Fibroblast of skin of right biceps (primary cell): ENCODE results near the gene CCDC63.

Experiments used
- DNase-seq: peaks from one replicate; pipeline ENCODE4 v3.0.0-alpha.2; 2013

The CCDC63 gene

DNA sequence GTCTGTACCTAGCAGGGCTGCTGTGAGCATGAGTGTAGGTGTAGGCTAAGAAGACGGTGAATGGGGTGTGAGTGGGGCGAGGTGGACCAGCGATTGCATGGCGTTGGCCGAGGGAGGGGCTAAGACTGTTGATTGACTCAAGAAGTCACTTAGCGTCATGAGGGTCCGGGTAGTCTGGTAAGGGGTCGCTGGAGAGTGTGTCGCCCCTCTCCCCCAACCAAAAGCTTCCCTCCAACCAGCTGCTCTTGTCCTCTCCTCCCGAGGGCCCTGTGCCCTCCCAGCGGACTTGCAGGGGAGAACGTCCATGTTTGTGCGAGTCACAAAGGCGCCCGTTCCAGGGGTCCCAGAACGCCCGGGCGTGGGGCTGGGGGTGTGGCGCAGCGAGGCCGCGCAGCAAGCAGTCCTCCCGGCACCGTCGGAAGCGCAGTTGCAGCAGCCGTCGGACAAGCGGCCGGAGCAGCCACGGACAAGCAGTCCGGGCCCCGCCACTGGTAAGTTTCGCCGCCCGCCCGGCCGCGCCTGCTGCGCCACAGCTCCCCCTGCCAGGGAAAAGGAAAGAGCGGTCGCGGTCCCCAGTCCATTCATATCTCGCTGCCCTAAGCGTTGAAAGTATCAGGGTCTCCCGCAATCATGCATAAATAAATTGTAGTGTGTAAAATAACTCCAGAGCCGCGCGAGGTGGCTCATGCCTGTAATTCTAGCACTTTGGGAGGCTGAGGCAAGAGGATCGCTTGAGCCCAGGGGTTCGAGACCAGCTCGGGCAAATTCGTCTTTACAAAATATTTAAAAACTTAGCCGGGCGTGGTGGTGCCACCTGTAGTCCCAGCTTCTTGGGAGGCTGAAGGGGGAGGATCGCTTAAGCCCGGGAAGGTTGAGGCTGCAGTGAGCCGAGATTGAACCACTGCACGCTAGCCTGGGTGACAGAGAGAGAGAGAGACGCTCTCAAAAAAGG, at the start of gene CCDC63:
TSS of gene CCDC63 (plus strand) at position 373 of the 952 bp plus-strand sequence. CDS start 5,968 bp downstream, outside the sequence.
- peak; percentile 44 for DNase-seq

DNA sequence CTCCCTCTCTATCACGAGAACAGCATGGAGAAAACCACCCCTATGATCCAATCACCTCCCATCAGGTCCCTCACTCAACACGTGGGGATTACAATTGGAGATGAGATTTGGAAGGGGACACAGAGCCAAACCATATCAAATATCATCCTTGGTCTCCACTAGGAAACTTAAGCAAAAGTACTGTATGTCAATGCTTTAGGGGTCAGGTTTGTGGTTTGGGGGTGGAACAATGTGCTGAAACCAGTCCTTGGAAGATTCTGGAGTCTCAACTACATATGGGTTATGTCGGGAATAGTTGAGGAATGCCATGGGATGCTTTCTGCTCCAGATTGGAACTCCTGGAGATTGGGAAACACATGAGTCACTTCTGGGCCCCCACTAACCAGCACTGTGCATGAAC, 48.3 kb upstream of the CCDC63 start:
- no peak for DNase-seq

DNA sequence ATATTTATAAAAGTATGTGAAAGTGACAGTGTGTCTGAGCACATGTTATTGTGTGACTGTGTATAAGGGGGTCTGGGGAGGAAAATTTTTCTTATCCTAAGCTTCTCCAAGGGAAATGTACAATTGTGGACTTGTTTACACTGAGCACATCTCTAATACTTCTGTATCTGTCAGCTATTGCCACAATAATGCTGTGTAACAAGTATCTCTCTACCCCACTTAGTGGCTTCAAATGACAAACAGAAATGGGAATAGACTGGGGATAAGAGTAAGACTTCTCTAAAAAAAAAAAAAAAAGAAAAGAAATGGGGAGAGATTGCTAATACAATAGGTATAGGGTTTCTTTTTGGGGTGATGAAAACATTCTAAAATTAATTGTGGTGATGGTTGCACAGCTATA, 44.3 kb upstream of the CCDC63 start:
- DNase-seq: no peak

DNA sequence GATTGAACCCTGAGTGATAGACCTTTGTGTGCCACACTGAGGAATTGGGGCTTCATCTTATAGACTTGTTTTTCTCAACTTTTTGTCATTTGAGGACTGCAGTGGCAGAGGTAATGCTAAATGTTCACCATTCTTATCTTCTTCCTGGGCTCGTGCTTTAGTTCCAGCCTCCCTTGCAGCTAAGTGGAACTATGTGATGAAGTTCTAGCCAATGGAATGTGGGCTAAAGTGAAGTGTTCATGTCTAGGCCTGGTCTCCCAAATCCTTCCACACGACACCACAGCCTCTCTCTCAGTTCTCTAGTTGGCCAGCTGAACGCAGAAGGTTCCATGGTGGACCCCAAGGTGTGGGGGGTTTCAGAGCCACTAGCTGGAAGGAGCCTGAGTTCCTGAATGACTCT, 42.4 kb upstream of the CCDC63 start:
- DNase-seq: no peak

DNA sequence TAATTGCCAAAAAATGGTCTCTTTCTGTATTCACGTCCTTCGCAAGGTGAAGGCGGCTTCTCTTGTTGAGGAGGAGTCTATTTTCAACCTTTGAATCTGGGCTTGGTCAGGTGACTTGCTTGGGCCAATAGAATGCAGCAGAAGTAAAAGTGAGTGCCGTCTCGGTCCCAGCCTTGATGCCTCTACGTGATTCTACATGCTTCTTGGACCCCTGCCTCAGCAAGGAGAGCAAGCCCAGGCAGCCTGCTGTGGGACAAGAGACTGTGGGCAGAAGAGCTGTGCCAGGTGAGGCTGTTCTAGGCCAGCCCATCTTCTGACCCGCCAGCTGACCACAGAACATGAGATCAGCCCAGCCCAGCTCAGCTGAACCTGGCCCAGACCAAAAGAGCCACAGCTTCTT, 39.1 kb upstream of the CCDC63 start:
- DNase-seq: no peak

DNA sequence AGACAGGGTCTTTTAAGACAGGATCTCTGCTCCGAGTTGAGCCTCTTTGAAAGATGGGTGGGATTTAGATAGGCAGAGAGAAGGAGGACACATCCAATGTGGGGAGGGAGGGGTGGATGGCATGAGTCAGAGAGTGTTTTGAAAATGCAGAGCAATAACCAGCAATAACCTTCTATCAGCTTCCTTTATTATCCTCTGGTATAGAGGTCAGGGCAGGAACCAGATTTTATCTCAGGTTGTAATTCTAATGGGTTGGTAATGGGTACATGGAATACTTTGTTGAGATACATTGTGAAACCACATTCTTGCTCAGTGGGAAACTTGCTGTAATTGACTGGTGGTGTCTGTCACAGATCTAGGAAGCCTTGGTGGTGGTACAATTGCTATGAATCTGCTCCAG, 37.6 kb upstream of the CCDC63 start:
- no peak for DNase-seq

DNA sequence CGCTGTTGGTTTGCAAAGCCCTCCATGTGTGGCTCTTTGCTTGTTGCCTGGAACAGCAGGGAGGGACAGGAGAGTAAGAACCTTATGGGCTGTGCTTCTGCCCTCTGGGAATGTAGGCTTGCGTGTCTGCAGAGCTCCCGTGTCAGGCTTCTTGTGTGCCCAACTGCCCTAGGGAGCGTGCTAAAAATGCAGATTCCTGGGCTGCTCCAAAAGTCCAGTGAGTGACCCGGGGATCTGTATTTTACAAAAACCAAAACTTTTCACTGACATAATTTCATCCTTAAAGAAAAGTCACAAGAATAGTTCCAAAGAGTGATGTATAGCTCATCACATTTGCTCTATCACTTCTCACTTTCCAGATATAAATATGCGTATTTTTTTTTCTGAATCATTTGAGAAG, 34.8 kb upstream of the CCDC63 start:
- no peak for DNase-seq

DNA sequence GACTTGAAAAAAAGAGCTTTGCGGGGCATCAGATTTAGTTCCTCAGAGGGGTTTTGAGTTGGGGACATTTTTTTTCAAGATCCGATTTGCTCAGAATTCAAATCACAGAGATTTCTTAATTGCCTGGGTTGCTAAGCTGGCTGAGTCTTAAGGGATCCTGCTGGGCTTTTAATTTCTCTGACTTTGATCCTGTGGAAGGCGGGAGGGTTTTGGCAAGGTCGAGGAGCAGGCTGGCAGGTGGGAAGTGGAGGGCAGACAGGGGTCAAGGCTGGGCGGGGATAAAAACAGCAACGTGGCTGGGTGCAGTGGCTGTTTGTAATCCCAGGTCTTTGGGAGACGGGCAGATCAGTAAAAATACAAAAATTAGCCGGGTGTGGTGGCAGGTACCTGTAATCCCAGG, 33.5 kb upstream of the CCDC63 start:
- no peak for DNase-seq

DNA sequence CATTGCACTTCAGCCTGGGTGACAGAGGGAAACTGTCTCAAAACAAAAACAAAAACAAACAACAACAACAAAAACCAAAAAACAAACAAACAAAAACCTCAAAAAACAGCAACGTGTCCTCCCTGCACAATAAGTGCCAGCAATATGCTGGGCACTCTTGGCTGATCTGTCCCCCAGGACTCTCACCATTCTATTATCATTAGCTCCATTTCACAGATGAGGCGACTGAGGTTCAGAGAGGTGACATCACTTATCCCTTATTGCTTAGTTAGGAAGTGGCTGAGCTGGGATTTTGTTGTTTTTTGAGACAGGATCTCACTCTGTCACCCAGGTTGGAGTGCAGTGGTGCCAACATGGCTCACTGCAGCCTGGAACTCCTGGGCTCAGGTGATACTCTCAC, 33.0 kb upstream of the CCDC63 start:
- no peak for DNase-seq

DNA sequence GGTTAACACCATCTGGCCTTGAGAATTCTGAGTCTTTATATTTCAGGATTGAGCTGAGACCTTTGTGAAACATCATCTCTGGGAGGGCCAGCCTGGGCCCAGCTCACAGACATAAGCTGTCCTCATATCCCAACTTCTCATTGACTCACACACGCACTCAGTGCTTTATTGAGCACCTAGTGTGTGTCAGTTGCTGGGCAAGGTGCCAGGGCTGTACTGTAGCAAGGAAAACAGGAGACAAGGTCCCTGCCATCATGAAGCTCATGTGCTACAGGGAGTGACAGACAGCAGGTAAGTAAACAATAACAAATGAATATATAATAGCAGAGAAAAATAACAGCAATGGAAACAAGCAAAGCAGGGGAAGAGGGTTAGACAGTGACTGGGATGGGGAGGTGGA, 30.5 kb upstream of the CCDC63 start:
- no peak for DNase-seq

DNA sequence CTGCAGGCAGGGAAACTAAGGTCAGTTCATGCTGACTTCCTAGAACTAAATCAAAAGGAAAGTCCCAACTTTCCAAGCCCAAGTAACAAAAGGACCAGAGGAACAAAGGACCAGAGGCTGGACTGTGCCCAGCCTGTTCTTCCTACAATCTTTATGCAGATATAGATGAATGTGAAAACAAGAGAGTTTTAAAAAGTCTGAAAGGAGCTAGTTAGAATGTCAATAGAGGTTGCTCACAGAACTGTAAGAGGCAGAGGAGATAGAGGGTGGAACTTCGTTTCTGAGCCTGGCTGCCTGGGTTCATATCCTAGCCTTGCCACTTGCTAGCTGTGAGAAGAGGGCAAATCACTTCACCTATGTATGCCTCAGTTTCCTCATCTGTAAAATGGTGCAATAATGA, 30.0 kb upstream of the CCDC63 start:
- DNase-seq: no peak

DNA sequence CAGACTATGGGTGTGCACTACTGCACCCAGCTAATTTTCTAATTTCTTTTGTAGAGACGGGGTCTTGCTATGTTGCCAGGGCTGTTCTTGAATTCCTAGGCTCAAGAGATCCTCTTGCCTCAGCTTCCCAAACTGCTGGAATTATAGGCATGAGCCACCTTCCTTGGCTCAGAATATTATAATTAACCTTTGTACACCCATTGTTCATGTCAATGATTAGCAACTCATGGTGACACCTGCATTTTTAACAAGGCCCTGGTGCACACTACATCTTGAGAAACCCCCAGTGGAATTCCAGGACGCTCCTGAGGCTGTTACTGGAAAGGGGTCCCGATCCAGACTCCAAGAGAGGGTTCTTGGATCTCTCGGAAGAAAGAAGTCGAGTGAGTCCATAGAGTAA, 28.3 kb upstream of the CCDC63 start:
- DNase-seq: no peak

DNA sequence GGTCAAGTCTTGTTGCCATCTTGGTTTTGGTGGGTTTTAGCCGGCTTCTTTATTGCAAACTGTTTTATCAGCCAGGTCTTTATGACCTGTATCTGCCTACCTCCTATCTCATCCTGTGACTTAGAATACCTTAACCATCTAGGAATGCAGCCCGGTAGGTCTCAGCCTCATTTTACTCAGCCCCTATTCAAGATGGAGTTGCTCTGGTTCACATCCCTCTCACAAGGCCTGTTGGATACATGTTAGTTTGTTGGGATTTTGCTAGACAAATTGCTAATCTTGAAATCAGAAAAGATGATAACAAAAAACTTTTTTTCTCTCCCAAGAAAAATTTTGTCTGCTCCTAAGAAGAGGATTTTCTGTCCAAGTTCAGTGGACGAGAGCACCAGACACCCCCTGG, 27.6 kb upstream of the CCDC63 start:
- DNase-seq: no peak

DNA sequence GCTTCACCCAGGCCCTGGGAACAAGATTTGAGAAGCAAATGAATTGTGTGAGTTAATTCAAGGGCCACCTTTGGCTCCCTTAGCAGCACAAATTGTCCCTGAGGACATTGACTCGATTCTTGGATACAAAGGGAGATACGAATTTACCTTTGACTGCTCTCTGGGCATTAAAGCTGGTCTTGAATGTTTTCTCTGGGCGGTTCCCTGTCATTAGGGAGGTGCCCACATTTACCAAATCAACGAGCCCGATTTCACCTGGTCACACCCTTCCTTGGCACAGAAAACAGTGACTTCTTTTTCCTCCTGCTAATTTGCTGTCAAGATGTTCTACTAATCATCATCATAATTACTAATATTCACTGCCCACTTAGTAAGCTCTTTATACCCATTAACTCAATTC, 27.1 kb upstream of the CCDC63 start:
- DNase-seq: no peak

DNA sequence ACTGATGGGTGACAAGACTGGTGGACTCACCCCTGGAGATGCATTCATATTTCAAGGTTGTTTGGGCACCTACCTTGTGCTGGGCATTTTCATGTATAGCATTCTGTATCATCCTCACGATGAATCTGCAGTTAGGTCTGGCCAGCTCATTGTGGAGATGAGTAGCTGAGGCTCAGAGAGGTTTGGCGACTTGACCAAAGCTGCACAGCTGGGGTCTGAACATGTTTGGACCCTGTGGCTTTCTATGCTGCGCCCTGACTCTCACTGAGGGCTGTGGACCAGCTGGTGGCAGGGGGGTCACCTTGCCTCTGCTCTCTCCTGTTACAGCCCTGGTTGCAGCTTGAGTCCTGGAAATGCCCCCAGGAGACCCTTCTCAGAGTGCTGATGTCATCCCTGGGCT, 24.9 kb upstream of the CCDC63 start:
- DNase-seq: no peak

DNA sequence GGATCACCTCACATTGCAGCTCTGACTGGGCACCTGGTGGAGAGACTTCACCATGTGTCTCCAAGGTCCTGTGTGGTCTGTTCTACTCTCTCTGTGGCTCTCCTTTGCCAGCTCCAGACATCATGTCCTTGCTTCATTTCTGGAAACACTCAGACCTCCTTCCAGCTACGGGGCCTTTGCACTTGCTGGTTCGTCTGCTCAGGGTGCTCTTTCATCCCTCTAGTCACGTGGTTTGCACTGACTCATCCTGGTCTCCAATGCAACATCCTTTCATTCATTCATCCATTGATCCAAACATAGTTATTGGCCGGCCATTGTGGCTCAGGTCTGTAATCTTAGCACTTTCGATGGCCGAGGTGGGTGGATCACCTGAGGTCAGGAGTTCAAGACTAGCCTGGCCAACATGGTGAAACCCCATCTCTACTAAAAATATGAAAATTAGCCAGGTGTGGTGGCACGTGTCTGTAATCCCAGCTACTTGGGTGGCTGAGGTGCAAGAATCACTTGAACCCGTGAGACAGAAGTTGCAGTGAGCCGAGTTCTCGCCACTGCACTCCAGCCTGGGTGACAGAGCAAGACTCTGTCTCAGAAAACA, 23.9 kb upstream of the CCDC63 start:
- no peak for DNase-seq

DNA sequence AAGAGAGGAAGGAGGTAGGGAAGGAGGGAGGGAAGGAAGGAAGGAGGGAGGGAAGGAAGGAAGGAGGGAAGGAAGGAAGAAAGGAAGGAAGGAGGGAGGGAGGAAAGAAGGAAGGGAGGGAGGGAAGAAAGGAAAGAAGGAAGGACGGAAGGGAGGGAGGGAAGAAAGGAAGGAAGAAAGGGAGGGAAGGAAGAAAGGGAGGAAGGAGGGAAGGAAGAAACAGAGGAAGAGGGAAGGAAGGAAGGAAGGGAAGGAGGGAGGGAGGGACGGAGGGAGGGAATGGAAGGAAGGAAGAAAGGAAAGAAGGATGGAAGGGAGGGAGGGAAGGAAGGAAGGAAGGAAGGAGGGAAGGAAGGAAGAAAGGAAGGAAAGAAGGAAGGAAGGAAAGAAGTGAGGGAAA, 22.4 kb upstream of the CCDC63 start:
- DNase-seq: no peak

DNA sequence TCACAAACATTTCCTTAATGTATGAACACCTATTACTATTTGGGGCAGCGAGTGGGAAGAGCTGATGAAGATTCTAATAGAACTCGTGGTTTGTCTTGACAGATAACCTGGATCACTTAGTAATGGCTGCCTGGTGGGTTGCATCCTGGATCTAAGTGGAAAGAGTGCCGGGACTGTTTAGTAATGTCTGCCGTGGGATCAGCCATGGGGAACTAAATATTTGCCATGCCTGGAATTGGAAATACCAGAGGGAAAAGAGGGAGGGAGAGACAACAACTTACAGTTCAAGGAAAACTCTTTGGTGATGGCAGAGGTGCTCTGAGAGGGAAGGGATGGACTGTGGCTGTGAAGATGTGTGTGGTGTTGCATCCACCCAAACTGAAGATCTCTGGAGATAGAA, 21.3 kb upstream of the CCDC63 start:
- DNase-seq: no peak

DNA sequence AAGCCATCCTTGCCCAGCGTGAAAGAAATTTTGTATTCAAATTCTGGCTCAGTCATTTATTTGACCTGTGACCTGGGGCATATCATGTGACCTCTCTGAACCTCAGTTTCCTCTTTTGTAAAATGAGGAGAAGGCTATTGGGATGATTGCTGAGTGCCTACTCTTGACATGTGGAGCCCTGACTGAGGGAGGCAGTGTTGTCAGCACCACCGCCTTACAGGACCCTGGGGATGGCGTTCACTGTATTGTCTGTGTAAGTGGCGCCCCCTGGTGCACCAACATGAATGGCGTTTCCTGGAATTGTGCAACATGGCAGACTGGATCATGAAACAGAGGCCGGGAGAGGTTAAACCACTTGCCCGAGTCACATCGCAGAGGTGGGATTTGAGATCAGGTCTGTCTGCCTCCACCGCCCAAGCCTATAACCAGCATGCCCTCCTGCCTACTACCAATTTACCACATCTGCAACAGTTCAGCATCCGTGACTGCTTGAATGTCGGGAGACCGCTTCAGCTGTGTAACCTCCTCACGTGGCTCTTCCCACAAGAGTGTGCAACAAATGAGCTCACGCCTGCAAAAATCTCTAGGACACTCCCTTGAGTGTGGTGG, 20.1 kb upstream of the CCDC63 start:
- peak; percentile 77 for DNase-seq

DNA sequence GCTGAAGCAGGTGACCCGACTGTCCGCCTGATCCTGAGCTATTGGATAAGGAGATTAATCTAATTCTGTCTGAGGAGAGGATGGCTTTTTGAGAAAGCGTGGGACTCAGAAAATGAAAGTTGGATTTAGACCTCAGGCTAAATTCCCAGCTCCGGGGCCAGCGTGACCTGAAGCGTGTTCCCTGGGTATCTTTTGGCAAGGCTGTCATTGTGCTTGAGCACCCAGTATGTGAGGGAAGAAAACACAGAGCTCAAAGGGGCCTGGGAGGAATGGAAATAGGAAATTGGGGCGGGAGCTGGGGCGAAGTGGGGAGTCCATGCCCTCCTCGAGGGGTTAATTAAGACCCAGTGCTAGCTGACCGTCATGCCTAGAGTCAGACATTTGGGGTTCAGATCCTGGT, 17.5 kb upstream of the CCDC63 start:
- no peak for DNase-seq

DNA sequence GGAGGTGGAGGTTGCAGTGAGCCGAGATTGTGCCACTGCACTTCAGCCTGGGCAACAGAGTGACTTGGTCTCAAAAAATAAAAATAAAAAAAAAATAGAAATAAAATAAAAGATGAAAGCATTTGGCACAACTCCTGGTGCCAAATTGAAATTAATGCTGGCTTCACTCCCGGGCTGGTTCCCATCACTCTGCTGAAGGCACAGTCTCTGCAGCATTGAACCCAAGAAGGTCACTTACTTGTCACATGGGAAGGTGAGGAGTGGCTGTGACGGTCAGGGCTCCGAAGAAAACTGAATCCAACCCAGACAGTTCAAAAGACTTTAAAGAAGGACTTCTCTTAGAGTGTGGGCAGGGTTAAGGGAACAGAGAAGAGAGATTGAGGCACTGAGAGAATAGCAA, 10.5 kb upstream of the CCDC63 start:
- DNase-seq: no peak

DNA sequence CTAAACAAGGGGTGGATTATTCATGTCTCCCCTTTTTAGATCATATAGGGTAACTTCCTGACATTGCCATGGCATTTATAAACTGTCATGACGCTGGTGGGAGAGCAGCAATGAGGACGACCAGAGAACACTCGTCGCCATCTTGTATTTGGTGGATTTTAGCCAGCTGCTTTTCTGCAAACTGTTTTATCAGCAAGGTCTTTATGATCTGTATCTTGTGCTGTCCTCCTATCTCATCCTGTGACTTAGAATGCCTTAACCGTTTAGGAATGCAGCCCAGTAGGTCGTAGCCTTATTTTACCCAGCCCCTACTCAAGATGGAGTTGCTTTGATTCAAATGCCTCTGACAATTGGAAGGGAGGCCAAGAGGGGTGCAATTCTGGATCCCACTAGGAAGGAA, 5.8 kb upstream of the CCDC63 start:
- no peak for DNase-seq

DNA sequence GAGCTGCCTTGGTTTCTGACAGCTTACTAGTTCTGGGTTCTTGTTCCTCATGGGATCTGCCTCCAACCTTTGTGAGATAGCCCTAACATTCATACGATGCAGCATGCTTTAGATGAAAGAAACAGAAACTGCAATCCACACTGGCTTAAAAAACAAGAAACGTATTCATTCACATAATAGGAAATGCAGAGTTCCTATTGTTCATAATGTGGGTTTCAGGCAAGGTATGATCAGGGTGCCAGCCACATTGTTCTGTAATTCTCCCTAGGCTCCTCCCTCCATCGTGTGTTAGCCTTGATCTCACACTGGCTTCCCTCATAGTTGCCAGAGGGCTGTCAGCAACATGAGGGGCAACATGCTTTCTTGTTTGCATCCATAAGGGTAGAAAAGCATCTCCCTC, 2.7 kb upstream of the CCDC63 start:
- DNase-seq: no peak
